Chondrocyte (in vitro differentiated cells): Measurements from ENCODE around the gene STIMATE. TPM values are rescaled to one million over a fixed set of nuclear protein-coding genes. Genes with fewer than 3 reads are reported as not detected.

Source experiments
- DNase-seq: peaks from one replicate; pipeline ENCODE4 v3.0.0; 2021; ENCODE audit warnings: mixed read lengths, low spot score
- H3K27ac Mint-ChIP-seq: one replicate; pipeline ENCODE4 v1.8.0; 2021; ENCODE audit warnings: mild to moderate bottlenecking, moderate library complexity, mixed read lengths; ENCODE audit not compliant: unreplicated experiment
- H3K27me3 Mint-ChIP-seq: 2 replicates; pipeline ENCODE4 v1.8.0; 2021; ENCODE audit warnings: low read depth, mixed read lengths
- H3K36me3 Mint-ChIP-seq: 2 replicates; pipeline ENCODE4 v1.8.0; 2021; ENCODE audit warnings: low read depth, mixed read lengths
- H3K4me1 Mint-ChIP-seq: 2 replicates; pipeline ENCODE4 v1.8.0; 2021; ENCODE audit warnings: low read depth, mild to moderate bottlenecking, mixed read lengths
- H3K4me3 Mint-ChIP-seq: one replicate; pipeline ENCODE4 v1.8.0; 2021; ENCODE audit warnings: mild to moderate bottlenecking, moderate library complexity, mixed read lengths; ENCODE audit not compliant: unreplicated experiment
- H3K9me3 Mint-ChIP-seq: 2 replicates; pipeline ENCODE4 v1.8.0; 2021; ENCODE audit warnings: low read depth, mixed read lengths
- CTCF ChIP-seq: fragments of 200-600 bp; sonication (generic); IDR thresholded peaks from 2 replicates; pipeline ENCODE4 v1.5.0; 2021; ENCODE audit warnings: antibody characterized with exemption, mild to moderate bottlenecking, moderate library complexity
- total RNA-seq: library from RNA; stranded (reverse); gene quantifications from 3 replicates; pipeline ENCODE4 v1.2.1, GENCODE V29; 2021

The STIMATE gene
- total RNA-seq, 1 donor from 2014 or later, result 19.0 TPM

DNA sequence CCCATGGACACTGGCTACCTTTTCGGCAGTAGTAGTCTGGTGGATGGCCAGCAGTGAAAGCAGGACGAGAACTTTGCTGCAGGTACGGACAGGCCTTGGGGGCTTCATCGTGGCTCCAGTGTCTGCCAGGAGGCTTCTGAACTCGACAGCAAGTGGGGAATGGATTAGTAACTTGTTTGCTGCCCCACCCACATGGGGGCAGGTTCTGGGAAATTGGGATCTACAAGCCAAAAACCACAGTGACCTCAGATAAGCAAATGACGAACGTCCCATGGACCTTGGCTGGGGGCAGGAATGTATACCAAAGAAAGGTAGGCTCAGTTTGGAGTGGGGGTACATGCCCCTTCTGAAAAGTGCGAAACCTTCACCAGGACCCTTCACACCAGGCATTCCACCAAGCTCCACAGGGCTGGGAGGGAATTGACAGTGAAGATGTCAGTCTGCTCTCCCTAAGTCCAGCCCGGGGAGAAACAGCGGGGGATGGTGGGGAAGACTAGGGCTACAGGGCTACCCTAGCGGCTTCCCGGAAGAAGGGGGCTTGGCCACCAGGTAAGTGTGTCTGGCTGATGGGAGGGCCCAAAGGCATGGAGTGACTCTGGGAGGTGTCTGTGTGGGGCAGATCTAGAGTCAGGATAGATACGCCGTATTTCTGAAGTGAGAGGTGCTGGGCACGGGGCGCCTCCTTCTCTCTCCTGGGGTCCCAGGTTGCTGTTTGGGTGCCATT, 66.7 kb downstream of the STIMATE start, which contains the start of gene ITIH4:
Gene ITIH4 (minus strand): TSS at position 138 of the 724 bp plus-strand sequence. CDS start 30 bp downstream, at position 108.
- no peak for DNase-seq
- Mint-ChIP-seq H3K36me3 (peaks cover 2% of the 10 kb centered on the region), H3K4me1 (peaks cover 50% of the 10 kb centered on the region), H3K9me3 (no peaks in the 10 kb centered on the region), H3K27me3 (no peaks in the 10 kb centered on the region), H3K27ac (peak within 1 kb of the TSS; percentile 93), H3K4me3 (no peak within 1 kb of the TSS)
- no peak for TF ChIP-seq CTCF

GRCh38 chr3:52829906-52830463, 67.4 kb downstream of the STIMATE start:
- peaks cover 43% of the 10 kb centered on the region for H3K4me1 Mint-ChIP-seq
- H3K27ac Mint-ChIP-seq, result no peak overlapping the region
- DNase-seq, result no peak
- H3K9me3 Mint-ChIP-seq, result no peaks in the 10 kb centered on the region
- H3K4me3 Mint-ChIP-seq, result no peak overlapping the region
- H3K36me3 Mint-ChIP-seq, result peaks cover 2% of the 10 kb centered on the region
- no peaks in the 10 kb centered on the region for H3K27me3 Mint-ChIP-seq
- no peak for TF ChIP-seq CTCF

DNA sequence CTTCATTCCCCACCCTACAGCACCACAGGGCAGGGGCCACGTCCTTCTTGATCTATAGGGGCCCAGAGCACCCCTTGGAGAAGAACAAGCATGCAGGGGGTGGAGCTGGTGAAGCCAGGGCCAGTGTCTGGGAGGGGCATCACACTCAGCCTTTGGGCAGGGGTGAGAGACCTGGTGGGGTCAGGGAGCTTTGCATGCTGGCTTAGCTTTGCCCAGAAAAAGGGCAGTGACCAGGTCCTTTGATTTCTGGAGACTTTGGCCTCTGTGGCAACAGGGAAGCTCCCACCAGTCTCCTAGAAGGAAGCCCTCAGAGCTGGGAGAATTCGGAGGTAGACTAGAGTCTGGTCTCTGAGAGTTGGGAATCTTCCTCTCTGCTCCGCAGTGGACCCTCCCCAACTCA, 67.9 kb downstream of the STIMATE start:
- TF ChIP-seq CTCF, result no peak
- no peak overlapping the region for H3K4me3 Mint-ChIP-seq
- no peaks in the 10 kb centered on the region for H3K9me3 Mint-ChIP-seq

DNA sequence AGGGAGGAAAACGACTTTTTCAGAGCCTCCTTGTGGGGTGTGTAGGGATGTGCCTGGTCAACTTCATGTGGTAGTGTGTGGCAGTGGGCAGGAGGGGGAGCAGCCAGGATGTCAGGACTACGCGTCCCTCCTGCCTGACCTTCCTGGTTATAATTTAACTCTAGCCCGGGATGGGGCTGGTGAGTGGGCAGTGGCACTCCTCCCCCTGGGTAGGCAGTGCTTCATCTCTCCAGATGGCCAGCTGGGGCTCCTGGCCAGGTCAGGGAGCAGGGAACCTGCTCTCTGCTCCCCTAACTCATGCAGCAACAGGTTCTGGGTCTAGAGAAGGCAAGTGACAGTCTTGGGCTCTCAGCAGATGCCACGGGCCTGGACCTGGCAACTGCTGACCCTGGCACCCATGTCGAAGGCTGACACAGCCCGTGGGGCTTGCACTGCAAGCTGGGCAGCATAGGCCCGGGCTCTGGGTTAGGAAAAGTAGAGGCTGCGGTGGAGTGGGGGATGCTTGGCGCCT, 69.4 kb downstream of the STIMATE start:
- Mint-ChIP-seq H3K27ac (peak overlapping the region; percentile 69), H3K36me3 (no peaks in the 10 kb centered on the region), H3K4me1 (peaks cover 35% of the 10 kb centered on the region)

More for the DNA sequence above, 67.9 kb downstream of the STIMATE start:
- DNase-seq, result no peak
- H3K4me1 Mint-ChIP-seq, result peaks cover 38% of the 10 kb centered on the region
- H3K27ac Mint-ChIP-seq, result no peak overlapping the region
- no peaks in the 10 kb centered on the region for H3K27me3 Mint-ChIP-seq
- no peaks in the 10 kb centered on the region for H3K36me3 Mint-ChIP-seq

More for the DNA sequence above, 69.4 kb downstream of the STIMATE start:
- Mint-ChIP-seq H3K27me3 (no peaks in the 10 kb centered on the region), H3K4me3 (no peak overlapping the region), H3K9me3 (no peaks in the 10 kb centered on the region)
- TF ChIP-seq CTCF, result peak; percentile 49
- DNase-seq, result no peak
